HG03460 (cell line): Measurements from ENCODE around the gene RGS18.
"Not testable (repeated sequence)": the region's sequence is repeated elsewhere in the genome, so short reads cannot be mapped to it uniquely, and the experiment has no call there.

Source experiments
- ATAC-seq: cut with Tn5 transposase; IDR thresholded peaks from one replicate; pipeline ENCODE4 v1.9.1; 2021; ENCODE audit not compliant: unreplicated experiment

Gene RGS18

GRCh38 chr1:192158181-192158580, at the start of gene RGS18:
TSS of gene RGS18 (plus strand) at chr1:192158462. CDS start at chr1:192158638, 176 bp downstream.
- peak; percentile 66 for ATAC-seq

- no peak for ATAC-seq
Observed at GRCh38 chr1:192109576-192109975, 48.7 kb upstream of the RGS18 start.

GRCh38 chr1:192115000-192115399, 43.3 kb upstream of the RGS18 start:
- ATAC-seq = no peak

GRCh38 chr1:192118881-192119405, 39.3 kb upstream of the RGS18 start:
- ATAC-seq = no peak

- no peak for ATAC-seq
Observed at GRCh38 chr1:192119701-192120100, 38.6 kb upstream of the RGS18 start.

- ATAC-seq = no peak
Observed at GRCh38 chr1:192122668-192123067, 35.6 kb upstream of the RGS18 start.

- ATAC-seq = no peak
Observed at GRCh38 chr1:192123212-192123611, 35.0 kb upstream of the RGS18 start.

- ATAC-seq = no peak
Observed at GRCh38 chr1:192126030-192126619, 32.1 kb upstream of the RGS18 start.

GRCh38 chr1:192130175-192130574, 28.1 kb upstream of the RGS18 start:
- ATAC-seq = no peak

- not testable (repeated sequence) for ATAC-seq
Observed at GRCh38 chr1:192130865-192131264, 27.4 kb upstream of the RGS18 start.

- ATAC-seq = no peak
Observed at GRCh38 chr1:192131914-192132313, 26.3 kb upstream of the RGS18 start.

GRCh38 chr1:192133350-192133926, 24.8 kb upstream of the RGS18 start:
- no peak for ATAC-seq

GRCh38 chr1:192140382-192140781, 17.9 kb upstream of the RGS18 start:
- ATAC-seq = no peak

- ATAC-seq = no peak
Observed at GRCh38 chr1:192147221-192147620, 11.0 kb upstream of the RGS18 start.

GRCh38 chr1:192147696-192148095, 10.6 kb upstream of the RGS18 start:
- ATAC-seq = no peak

GRCh38 chr1:192151176-192151575, 7.1 kb upstream of the RGS18 start:
- ATAC-seq = no peak

GRCh38 chr1:192153276-192153675, 5.0 kb upstream of the RGS18 start:
- ATAC-seq = no peak

GRCh38 chr1:192157067-192157466, 1.2 kb upstream of the RGS18 start:
- no peak for ATAC-seq

- ATAC-seq = no peak
Observed at GRCh38 chr1:192159014-192159413, 752 bp downstream of the RGS18 start.

- no peak for ATAC-seq
Observed at GRCh38 chr1:192159781-192160180, 1.5 kb downstream of the RGS18 start.

GRCh38 chr1:192160196-192160595, 1.9 kb downstream of the RGS18 start:
- no peak for ATAC-seq

- no peak for ATAC-seq
Observed at GRCh38 chr1:192161976-192162375, 3.7 kb downstream of the RGS18 start.

GRCh38 chr1:192162376-192162775, 4.1 kb downstream of the RGS18 start:
- ATAC-seq = no peak
